Lower leg skin (tissue), 4 donors: ENCODE measurements around the gene GPATCH8. TPM values are rescaled to one million over a fixed set of nuclear protein-coding genes. Genes with fewer than 3 reads are reported as not detected.

Source experiments
- DNase-seq, 2 donors: peaks; one replicate each; pipeline ENCODE4 v3.0.0-alpha.2; 2019; ENCODE audit warnings: low spot score in 2 of 2
- H3K4me3 ChIP-seq: fragments of 200-600 bp; sonication (generic); 2 replicates; pipeline ENCODE4 v1.5.1; 2017; ENCODE audit warnings: mild to moderate bottlenecking, low read depth; ENCODE audit not compliant: poor library complexity, severe bottlenecking
- POLR2A ChIP-seq, 2 donors: fragments of 450-650 bp; IDR thresholded peaks; one replicate each; pipeline ENCODE4 v1.6.1; 2016 to 2017; ENCODE audit warnings: antibody characterized with exemption in 2 of 2, mild to moderate bottlenecking in 1 of 2, moderate library complexity in 1 of 2
- WGBS, 2 donors: methylation state at CpG; one replicate each; pipeline ENCODE4 v1.1.5; 2018; 5-methylcytosine and 5-hydroxymethylcytosine counted together
- intact Hi-C: fragments of 100-400 bp; cut with DNase I; formaldehyde crosslinking; loops from one replicate; pipeline ENCODE4 v1.15.0; 2023; ENCODE audit warnings: low total_unique reads
- total RNA-seq, 4 donors: library from RNA; depleted of rRNA; stranded (reverse); fragments of >200 nt; gene quantifications; one replicate each; pipeline ENCODE4 v1.1.0, GENCODE V29; 2016
- TF ChIP-seq, protein P1 (sequence below), 3 donors: fragments of 450-650 bp; IDR thresholded peaks; one replicate each; pipeline ENCODE4 v1.5.1; 2016; ENCODE audit warnings: antibody characterized with exemption in 3 of 3, mild to moderate bottlenecking in 3 of 3, moderate library complexity in 2 of 3

GPATCH8 gene
- total RNA-seq, 4 donors from 2014 or later, result 31.1 to 43.1 (median 35.6) TPM

DNA sequence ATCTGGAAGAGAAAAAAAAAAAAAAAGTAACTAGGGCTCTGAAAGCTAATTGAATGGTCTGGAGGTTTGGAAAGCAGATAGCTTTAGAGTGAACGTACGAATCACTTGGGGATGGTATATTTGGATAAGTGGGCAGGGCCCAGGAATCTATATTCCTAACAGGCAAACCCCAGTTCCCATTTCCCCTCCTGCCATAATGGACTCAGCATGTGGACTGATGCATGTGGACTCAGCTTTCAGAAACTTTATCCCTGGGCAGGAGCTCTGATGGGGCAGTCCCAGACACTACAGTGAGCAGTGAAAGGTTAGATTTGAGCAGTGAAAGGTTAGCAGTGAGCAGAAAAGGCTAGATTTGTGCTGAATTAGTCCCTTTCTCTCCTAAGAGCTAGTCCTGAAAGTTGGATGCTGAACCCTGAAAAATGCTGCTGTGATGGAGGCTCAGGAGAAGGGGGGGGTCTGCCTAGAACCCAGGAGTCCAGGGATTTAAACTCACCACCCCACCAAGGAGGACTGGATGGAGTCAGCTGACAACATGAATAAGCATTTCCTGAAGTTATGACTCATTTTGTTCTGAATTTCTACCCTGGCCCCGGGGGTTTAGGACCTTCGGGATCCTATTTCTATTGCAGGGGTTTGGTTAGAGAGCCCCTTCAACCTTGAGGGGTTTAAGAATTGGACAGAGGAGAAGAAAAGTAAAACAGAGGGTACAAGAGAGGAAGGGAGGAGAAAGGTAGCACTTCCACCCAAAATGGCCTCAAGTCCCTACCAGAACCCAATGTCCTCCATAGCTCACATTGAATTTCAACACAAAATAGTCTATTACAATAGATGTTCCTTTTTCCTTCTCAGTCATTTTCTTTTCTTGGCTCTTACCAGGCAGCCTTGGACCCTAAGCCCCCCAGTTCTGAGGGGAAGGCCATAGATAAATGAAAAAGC lies 43.7 kb upstream of the GPATCH8 start:
- DNase-seq, result no peak
- TF ChIP-seq, protein P1, sequence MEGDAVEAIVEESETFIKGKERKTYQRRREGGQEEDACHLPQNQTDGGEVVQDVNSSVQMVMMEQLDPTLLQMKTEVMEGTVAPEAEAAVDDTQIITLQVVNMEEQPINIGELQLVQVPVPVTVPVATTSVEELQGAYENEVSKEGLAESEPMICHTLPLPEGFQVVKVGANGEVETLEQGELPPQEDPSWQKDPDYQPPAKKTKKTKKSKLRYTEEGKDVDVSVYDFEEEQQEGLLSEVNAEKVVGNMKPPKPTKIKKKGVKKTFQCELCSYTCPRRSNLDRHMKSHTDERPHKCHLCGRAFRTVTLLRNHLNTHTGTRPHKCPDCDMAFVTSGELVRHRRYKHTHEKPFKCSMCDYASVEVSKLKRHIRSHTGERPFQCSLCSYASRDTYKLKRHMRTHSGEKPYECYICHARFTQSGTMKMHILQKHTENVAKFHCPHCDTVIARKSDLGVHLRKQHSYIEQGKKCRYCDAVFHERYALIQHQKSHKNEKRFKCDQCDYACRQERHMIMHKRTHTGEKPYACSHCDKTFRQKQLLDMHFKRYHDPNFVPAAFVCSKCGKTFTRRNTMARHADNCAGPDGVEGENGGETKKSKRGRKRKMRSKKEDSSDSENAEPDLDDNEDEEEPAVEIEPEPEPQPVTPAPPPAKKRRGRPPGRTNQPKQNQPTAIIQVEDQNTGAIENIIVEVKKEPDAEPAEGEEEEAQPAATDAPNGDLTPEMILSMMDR (IDR thresholded peaks at IDR 0.05), result no peak
- no peak for TF ChIP-seq POLR2A (IDR thresholded peaks at IDR 0.05)
- H3K4me3 ChIP-seq, result no peak overlapping the region
- intact Hi-C loops, result no loop called here
- 49 to 57% methylated on average over 4 of the region's 4 CpGs for WGBS, 2 donors

DNA sequence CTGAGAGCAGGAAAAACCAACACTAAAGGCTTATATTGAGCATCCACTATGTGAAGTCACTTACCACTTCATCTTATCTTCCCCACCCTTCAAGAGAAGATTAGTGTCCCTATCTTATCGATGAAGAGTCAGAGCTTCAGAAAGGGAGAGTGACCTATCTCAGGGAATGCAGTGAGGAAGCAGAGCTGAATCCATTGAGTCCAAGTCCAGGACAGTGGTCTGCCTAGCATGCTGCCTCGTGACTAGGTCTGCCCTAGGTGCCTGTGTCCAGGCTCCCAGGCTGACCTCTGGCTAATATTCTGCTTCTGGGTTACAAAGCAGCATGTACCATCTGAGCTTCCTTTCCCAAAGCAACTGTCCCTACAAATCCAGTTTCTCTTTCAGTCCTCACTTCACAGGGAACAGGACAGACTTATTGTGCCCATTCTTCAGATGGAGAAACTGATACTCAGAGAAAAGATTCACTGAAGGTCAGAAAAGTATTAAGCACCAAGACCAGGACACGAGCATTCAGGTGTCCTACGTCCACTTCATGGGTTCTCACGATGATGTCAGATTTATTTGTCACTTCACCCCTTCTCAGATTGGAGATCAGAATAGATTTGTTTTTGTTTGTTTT lies 40.8 kb upstream of the GPATCH8 start:
- intact Hi-C loops, result no loop called here
- DNase-seq, result no peak
- H3K4me3 ChIP-seq, result no peak overlapping the region
- WGBS, 2 donors, result 75 to 85% methylated on average over 5 of the region's 5 CpGs
- TF ChIP-seq POLR2A (IDR thresholded peaks at IDR 0.05), result no peak
- TF ChIP-seq, protein P1 (IDR thresholded peaks at IDR 0.05), result no peak

GRCh38 chr17:44543213-44543904 lies 40.2 kb upstream of the GPATCH8 start:
- no peak for DNase-seq
- intact Hi-C loops, result no loop called here
- no peak overlapping the region for H3K4me3 ChIP-seq
- WGBS, 2 donors, result 28 to 39% methylated on average over 5 of the region's 5 CpGs
- TF ChIP-seq POLR2A (IDR thresholded peaks at IDR 0.05), result no peak
- TF ChIP-seq, protein P1 (IDR thresholded peaks at IDR 0.05), result no peak

GRCh38 chr17:44541884-44542581 lies 38.8 kb upstream of the GPATCH8 start:
- DNase-seq, result no peak
- intact Hi-C loops, result no loop called here
- TF ChIP-seq, protein P1 (IDR thresholded peaks at IDR 0.05), result no peak
- 58 to 63% methylated on average over 8 of the region's 8 CpGs for WGBS, 2 donors
- no peak overlapping the region for H3K4me3 ChIP-seq

- H3K4me3 ChIP-seq, result no peak overlapping the region
- intact Hi-C loops, result no loop called here
- no peak for DNase-seq
- 84 to 89% methylated on average over 11 of the region's 11 CpGs for WGBS, 2 donors
- TF ChIP-seq, protein P1 (IDR thresholded peaks at IDR 0.05), result no peak
- no peak for TF ChIP-seq POLR2A (IDR thresholded peaks at IDR 0.05)
Observed at GRCh38 chr17:44540246-44541084, 37.3 kb upstream of the GPATCH8 start.
